Uterus (tissue), 4 donors: ENCODE results near the gene PLCL1. TPM values are rescaled to one million over a fixed set of nuclear protein-coding genes. Genes with fewer than 3 reads are reported as not detected.

ENCODE experiments used
- DNase-seq, 2 donors: peaks; one replicate each; pipeline ENCODE4 v3.0.0-alpha.2; 2019 to 2020
- H3K27ac ChIP-seq, 2 donors: fragments of 200-600 bp; sonication (generic); 1 replicate in 1 of 2; 2 replicates in 1 of 2; pipeline ENCODE4 v1.5.1; 2016 to 2018
- H3K27me3 ChIP-seq, 2 donors: fragments of 200-600 bp; sonication (generic); one replicate each; pipeline ENCODE4 v1.5.1; 2018 to 2019; ENCODE audit warnings: control low read depth in 1 of 2
- H3K36me3 ChIP-seq, 2 donors: fragments of 200-600 bp; sonication (generic); one replicate each; pipeline ENCODE4 v1.5.1; 2019; ENCODE audit warnings: control low read depth in 1 of 2
- H3K4me1 ChIP-seq, 2 donors: fragments of 200-600 bp; sonication (generic); one replicate each; pipeline ENCODE4 v1.5.1; 2018 to 2019; ENCODE audit warnings: control low read depth in 1 of 2
- H3K4me3 ChIP-seq, 2 donors: fragments of 200-600 bp; sonication (generic); 1 replicate in 1 of 2; 2 replicates in 1 of 2; pipeline ENCODE4 v1.5.1; 2018 to 2019; ENCODE audit warnings: mild to moderate bottlenecking in 1 of 2
- H3K9me3 ChIP-seq, 2 donors: fragments of 200-600 bp; sonication (generic); one replicate each; pipeline ENCODE4 v1.5.1; 2019; ENCODE audit warnings: control low read depth in 1 of 2
- POLR2A ChIP-seq, 2 donors: fragments of 450-650 bp; IDR thresholded peaks; one replicate each; pipeline ENCODE4 v1.6.1; 2016; ENCODE audit warnings: antibody characterized with exemption in 2 of 2, mild to moderate bottlenecking in 1 of 2, moderate library complexity in 1 of 2
- intact Hi-C: fragments of 100-400 bp; cut with DNase I; formaldehyde crosslinking; loops from one replicate; pipeline ENCODE4 v1.15.1; 2023; ENCODE audit warnings: low total_unique reads
- total RNA-seq, 4 donors: library from RNA; depleted of rRNA in 3 of 4; stranded (reverse); fragments of >200 nt in 3 of 4; gene quantifications; one replicate each; pipeline versions ENCODE4 v1.1.0 to v1.2.4, GENCODE V29; 2014 to 2023
- TF ChIP-seq, protein P1 (sequence below), 4 experiments: fragments of 200-600 bp in 2 of 4; fragments of 450-650 bp in 2 of 4; sonication (generic) in 2 of 4; IDR thresholded peaks; one replicate each; pipeline ENCODE4 v1.5.1; 2016 to 2019; ENCODE audit warnings: antibody characterized with exemption in 4 of 4, mild to moderate bottlenecking in 2 of 4, moderate library complexity in 1 of 4
- donor health status: DM: yes; HTN: yes; CAD: no.

Gene PLCL1
- total RNA-seq, 4 donors from 2014 or later: 7.3 to 32.5 (median 15.0) TPM

DNA sequence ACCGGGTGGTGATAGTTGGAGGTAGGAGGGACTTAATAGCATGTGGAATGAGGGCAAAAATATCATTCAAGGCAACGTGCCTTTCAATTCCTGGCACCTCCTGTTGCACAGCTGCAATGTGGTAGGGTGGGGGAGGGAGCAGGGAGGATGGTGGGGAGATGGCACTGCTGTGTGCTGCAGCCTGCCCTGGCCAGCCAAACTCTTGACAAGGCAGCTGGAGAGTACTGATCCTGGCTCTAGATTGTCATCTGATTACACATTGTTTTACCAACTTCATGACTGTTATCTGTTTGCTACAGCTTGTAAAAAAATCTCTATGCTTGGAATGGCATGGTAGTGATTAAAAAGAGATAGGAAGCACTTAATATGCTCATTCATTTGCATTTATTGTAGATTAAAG is 47.7 kb downstream of the PLCL1 start:
- TF ChIP-seq, protein P1, sequence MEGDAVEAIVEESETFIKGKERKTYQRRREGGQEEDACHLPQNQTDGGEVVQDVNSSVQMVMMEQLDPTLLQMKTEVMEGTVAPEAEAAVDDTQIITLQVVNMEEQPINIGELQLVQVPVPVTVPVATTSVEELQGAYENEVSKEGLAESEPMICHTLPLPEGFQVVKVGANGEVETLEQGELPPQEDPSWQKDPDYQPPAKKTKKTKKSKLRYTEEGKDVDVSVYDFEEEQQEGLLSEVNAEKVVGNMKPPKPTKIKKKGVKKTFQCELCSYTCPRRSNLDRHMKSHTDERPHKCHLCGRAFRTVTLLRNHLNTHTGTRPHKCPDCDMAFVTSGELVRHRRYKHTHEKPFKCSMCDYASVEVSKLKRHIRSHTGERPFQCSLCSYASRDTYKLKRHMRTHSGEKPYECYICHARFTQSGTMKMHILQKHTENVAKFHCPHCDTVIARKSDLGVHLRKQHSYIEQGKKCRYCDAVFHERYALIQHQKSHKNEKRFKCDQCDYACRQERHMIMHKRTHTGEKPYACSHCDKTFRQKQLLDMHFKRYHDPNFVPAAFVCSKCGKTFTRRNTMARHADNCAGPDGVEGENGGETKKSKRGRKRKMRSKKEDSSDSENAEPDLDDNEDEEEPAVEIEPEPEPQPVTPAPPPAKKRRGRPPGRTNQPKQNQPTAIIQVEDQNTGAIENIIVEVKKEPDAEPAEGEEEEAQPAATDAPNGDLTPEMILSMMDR (IDR thresholded peaks at IDR 0.05): no peak
- TF ChIP-seq POLR2A (IDR thresholded peaks at IDR 0.05): no peak
- Histone ChIP-seq H3K4me1 (no peaks in the 10 kb centered on the region), H3K4me3 (no peak overlapping the region), H3K36me3 (no peaks in the 10 kb centered on the region), H3K27ac (no peak overlapping the region), H3K9me3 (no peaks in the 10 kb centered on the region), H3K27me3 (no peaks in the 10 kb centered on the region)
- intact Hi-C loops: no loop called here
- DNase-seq: no peak

DNA sequence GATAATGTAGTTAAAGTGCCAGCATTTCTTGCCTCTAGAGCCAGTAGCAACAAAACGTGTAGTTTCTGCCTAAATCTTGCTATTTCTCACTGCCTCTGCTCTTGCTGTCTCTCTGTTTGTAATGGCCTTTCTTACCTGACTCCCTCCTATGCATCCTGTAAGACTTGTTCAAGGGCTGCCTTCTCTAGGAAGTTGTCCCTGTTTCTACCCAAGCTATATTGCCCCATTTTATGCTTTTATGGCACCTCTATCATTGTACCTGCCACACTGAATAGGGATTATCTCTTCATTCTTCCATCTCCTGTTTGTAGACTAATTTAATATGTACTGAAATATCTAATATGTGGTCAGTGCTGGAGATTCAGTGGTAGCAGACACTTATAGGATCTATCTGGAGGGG is 49.2 kb downstream of the PLCL1 start:
- Histone ChIP-seq H3K4me1 (no peaks in the 10 kb centered on the region), H3K27ac (no peak overlapping the region), H3K27me3 (no peaks in the 10 kb centered on the region), H3K4me3 (no peak overlapping the region), H3K36me3 (no peaks in the 10 kb centered on the region), H3K9me3 (peaks cover 0 to 1% of the 10 kb centered on the region in 2 donors)
- TF ChIP-seq POLR2A (IDR thresholded peaks at IDR 0.05): no peak
- TF ChIP-seq, protein P1 (IDR thresholded peaks at IDR 0.05): no peak
- no peak for DNase-seq
- intact Hi-C loops: no loop called here

DNA sequence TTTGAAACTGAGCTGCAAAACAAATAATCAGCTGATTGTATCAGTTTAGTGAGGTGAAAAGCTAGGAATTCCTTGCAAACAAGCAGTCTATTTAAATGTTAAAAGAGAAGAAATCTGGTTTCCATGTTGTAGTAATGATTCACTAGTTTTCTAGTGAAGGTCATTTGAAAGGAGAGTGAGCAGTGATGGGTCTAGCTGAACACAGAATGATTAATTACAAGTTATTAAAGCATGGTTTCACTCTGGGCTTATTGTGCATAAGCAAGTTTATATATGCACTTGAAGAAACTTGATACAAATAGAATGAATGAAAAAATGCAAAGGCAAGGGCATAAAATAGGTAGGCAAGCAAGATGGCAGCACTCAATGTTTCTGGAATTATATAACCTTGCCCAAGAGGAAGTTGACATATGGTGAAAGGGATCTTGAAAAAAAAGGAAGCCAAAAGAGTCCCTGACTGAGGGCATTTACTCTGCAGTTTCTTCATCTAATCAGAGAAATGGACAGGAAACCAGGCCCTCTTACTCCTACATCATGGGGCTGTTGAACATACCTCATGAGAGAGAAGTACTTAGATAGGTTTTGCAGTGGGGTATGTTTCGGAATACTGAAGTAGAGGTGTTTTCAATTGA is 53.2 kb downstream of the PLCL1 start:
- DNase-seq: no peak
- no peaks in the 10 kb centered on the region for H3K4me1 ChIP-seq
- no peak overlapping the region for H3K4me3 ChIP-seq
- intact Hi-C loops: no loop called here
- H3K27ac ChIP-seq: no peak overlapping the region
- no peaks in the 10 kb centered on the region for H3K36me3 ChIP-seq
- TF ChIP-seq POLR2A (IDR thresholded peaks at IDR 0.05): no peak
- TF ChIP-seq, protein P1 (IDR thresholded peaks at IDR 0.05): no peak
- H3K9me3 ChIP-seq: peaks cover 0 to 5% of the 10 kb centered on the region in 2 donors
- no peaks in the 10 kb centered on the region for H3K27me3 ChIP-seq

DNA sequence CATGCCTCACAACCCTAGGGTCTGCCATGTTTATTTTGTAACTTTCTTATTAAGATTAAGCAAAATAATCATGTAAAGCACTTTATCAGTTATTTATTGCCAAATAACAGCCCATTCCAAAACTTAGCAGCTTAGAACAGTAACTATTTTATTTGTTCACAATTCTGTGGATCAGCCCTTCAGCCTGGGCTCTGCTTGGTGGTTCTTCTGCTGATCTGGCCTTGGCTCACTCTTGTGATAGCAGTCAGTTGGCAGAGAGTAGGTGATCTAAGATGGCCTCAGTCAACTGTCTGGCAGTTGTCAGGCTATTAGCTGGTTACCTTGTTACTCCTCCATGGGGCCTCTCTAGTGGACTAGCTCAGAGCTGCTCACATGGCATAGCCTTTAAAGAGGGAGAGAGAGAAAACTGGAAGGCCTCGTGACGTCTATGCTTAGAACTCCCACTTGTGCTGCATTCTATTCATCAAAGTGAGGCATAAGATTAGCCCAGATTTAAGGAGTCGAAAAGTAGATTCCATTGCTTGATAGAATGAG is 54.3 kb downstream of the PLCL1 start:
- no peaks in the 10 kb centered on the region for H3K4me1 ChIP-seq
- no peak overlapping the region for H3K27ac ChIP-seq
- no peaks in the 10 kb centered on the region for H3K36me3 ChIP-seq
- no peak overlapping the region for H3K4me3 ChIP-seq
- peaks cover 0 to 5% of the 10 kb centered on the region in 2 donors for H3K9me3 ChIP-seq
- H3K27me3 ChIP-seq: no peaks in the 10 kb centered on the region
- no peak for TF ChIP-seq POLR2A (IDR thresholded peaks at IDR 0.05)
- TF ChIP-seq, protein P1 (IDR thresholded peaks at IDR 0.05): no peak
- intact Hi-C loops: no loop called here
- no peak for DNase-seq

DNA sequence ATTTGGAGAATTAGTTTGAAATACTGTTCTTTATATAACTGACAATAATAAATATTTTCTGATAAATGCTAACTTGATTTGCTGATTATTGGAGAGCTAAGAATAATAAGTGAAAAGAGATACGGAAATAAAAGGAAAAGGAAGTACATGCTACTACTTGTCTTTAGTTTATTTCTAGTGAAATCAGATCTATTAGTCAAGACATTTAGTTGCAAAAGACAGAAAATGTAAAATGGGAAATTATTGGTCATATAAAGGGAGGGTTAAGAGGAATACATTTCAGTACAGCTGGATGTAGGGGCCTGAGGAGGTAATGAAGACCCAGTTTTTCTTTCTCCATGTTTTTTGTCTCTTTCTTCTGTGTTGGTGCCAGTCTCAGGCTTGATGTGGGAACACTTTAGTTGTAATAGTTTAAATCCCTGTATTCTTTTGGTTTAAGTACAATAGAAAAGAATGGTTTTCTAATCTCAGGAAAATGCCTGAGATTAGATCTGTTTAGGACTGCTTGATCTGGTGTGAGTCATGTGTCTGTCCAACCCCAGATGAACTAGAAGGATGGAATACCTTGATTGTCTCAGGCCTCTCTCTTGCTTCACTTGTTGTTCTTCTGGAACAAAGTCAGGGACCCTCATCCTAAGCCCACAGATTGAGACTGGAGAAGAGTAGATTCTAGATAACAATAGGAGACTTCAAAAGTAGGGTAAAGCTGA is 58.0 kb downstream of the PLCL1 start:
- TF ChIP-seq, protein P1 (IDR thresholded peaks at IDR 0.05): no peak
- TF ChIP-seq POLR2A (IDR thresholded peaks at IDR 0.05): no peak
- H3K4me3 ChIP-seq: no peak overlapping the region
- H3K9me3 ChIP-seq: peaks cover 0 to 5% of the 10 kb centered on the region in 2 donors
- DNase-seq: no peak
- H3K27me3 ChIP-seq: no peaks in the 10 kb centered on the region
- no peaks in the 10 kb centered on the region for H3K4me1 ChIP-seq
- no peak overlapping the region for H3K27ac ChIP-seq
- intact Hi-C loops: no loop called here
- H3K36me3 ChIP-seq: no peaks in the 10 kb centered on the region
